ENCODE measurements around the gene IFNA7.
"Not testable (repeated sequence)": the region's sequence is repeated elsewhere in the genome, so short reads cannot be mapped to it uniquely, and the experiment has no call there.

Gene IFNA7

GRCh38 chr9:21202105-21202504 is at the start of gene IFNA7:
TSS of gene IFNA7 (minus strand) at chr9:21202205. CDS start at chr9:21202165, 40 bp downstream.
- H3K9me3 Mint-ChIP-seq; H3K4me1 Mint-ChIP-seq (ENCODE audit: low read depth); H3K4me3 Mint-ChIP-seq; H3K27ac Mint-ChIP-seq; H3K36me3 Mint-ChIP-seq (ENCODE audit: low read depth): not testable (repeated sequence)
- H3K27me3 Mint-ChIP-seq (ENCODE audit: low read depth): peaks cover 32% of the 10 kb centered on the region

DNA sequence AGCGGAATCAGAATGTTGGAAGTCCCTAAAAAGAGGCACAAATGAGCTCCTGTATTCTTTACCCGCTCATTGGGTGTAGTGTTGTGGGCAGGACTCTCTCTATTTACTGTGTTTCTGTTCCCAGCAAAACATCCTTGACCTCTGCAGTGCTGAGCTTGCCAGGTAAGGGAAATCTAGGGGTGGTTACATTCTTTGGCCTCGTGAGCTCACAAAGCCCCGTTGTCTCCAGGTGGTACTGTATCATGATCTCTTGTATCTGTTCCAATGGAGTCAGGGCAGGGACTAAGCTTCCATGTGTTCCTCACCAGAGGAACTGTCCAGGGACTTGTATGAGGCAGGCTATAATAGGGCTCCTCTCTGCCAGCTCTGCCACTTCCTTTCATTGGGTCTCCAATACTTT is 49.6 kb upstream of the IFNA7 start:
- H3K36me3 Mint-ChIP-seq (ENCODE audit: low read depth): no peaks in the 10 kb centered on the region
- H3K4me3 Mint-ChIP-seq: no peak overlapping the region
- H3K27me3 Mint-ChIP-seq (ENCODE audit: low read depth): peaks cover 48% of the 10 kb centered on the region
- H3K9me3 Mint-ChIP-seq: no peaks in the 10 kb centered on the region
- H3K27ac Mint-ChIP-seq: no peak overlapping the region
- peaks cover 4% of the 10 kb centered on the region for H3K4me1 Mint-ChIP-seq (ENCODE audit: low read depth)

DNA sequence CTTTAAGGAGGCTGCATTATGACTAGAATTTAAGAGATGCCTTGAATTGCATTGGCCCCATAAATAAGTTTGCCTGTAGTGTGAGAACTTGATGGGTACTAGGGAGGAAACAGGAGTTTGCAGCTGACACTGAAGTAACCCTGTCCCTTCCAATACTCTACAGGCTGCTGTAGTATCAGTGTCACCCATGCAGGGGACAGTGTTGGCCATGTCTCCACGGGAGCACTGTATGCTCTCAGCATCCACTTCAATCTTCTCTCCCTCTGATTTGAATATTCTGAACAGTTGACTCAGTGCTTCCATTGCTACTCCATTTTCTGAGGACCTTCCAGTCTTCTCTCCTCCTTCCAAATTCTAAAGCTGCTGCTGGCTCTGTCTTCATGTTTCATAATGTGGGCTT is 49.2 kb upstream of the IFNA7 start:
- no peak overlapping the region for H3K27ac Mint-ChIP-seq
- no peak overlapping the region for H3K4me3 Mint-ChIP-seq
- H3K4me1 Mint-ChIP-seq (ENCODE audit: low read depth): peaks cover 4% of the 10 kb centered on the region
- no peaks in the 10 kb centered on the region for H3K36me3 Mint-ChIP-seq (ENCODE audit: low read depth)
- H3K27me3 Mint-ChIP-seq (ENCODE audit: low read depth): peaks cover 44% of the 10 kb centered on the region
- no peaks in the 10 kb centered on the region for H3K9me3 Mint-ChIP-seq

- H3K27me3 Mint-ChIP-seq (ENCODE audit: low read depth): peaks cover 36% of the 10 kb centered on the region
- H3K27ac Mint-ChIP-seq: no peak overlapping the region
- H3K4me3 Mint-ChIP-seq: no peak overlapping the region
- peaks cover 3% of the 10 kb centered on the region for H3K4me1 Mint-ChIP-seq (ENCODE audit: low read depth)
- H3K9me3 Mint-ChIP-seq: no peaks in the 10 kb centered on the region
- no peaks in the 10 kb centered on the region for H3K36me3 Mint-ChIP-seq (ENCODE audit: low read depth)
Measured at GRCh38 chr9:21244836-21245235, 42.8 kb upstream of the IFNA7 start.

GRCh38 chr9:21239911-21240310 is 37.9 kb upstream of the IFNA7 start, which contains the start of gene IFNA14:
TSS of gene IFNA14 (minus strand) at chr9:21240005. CDS start at chr9:21239935, 70 bp downstream.
- Mint-ChIP-seq H3K9me3 (no peaks in the 10 kb centered on the region), H3K27ac (no peak within 1 kb of the TSS), H3K27me3 (ENCODE audit: low read depth) (peaks cover 59% of the 10 kb centered on the region), H3K4me1 (ENCODE audit: low read depth) (peaks cover 8% of the 10 kb centered on the region), H3K4me3 (no peak within 1 kb of the TSS), H3K36me3 (ENCODE audit: low read depth) (no peaks in the 10 kb centered on the region)

- not testable (repeated sequence) for H3K27ac Mint-ChIP-seq; H3K4me3 Mint-ChIP-seq; H3K36me3 Mint-ChIP-seq (ENCODE audit: low read depth); H3K9me3 Mint-ChIP-seq; H3K4me1 Mint-ChIP-seq (ENCODE audit: low read depth)
- peaks cover 42% of the 10 kb centered on the region for H3K27me3 Mint-ChIP-seq (ENCODE audit: low read depth)
Measured at GRCh38 chr9:21236360-21236714, 34.3 kb upstream of the IFNA7 start.

- H3K36me3 Mint-ChIP-seq (ENCODE audit: low read depth); H3K27ac Mint-ChIP-seq; H3K9me3 Mint-ChIP-seq; H3K4me1 Mint-ChIP-seq (ENCODE audit: low read depth); H3K4me3 Mint-ChIP-seq: not testable (repeated sequence)
- peaks cover 42% of the 10 kb centered on the region for H3K27me3 Mint-ChIP-seq (ENCODE audit: low read depth)
Measured at GRCh38 chr9:21235468-21236359, 33.7 kb upstream of the IFNA7 start.

GRCh38 chr9:21234153-21234687 is 32.2 kb upstream of the IFNA7 start:
- peaks cover 33% of the 10 kb centered on the region for H3K27me3 Mint-ChIP-seq (ENCODE audit: low read depth)
- peaks cover 5% of the 10 kb centered on the region for H3K4me1 Mint-ChIP-seq (ENCODE audit: low read depth)
- no peak overlapping the region for H3K4me3 Mint-ChIP-seq
- H3K9me3 Mint-ChIP-seq: no peaks in the 10 kb centered on the region
- no peak overlapping the region for H3K27ac Mint-ChIP-seq
- H3K36me3 Mint-ChIP-seq (ENCODE audit: low read depth): no peaks in the 10 kb centered on the region

DNA sequence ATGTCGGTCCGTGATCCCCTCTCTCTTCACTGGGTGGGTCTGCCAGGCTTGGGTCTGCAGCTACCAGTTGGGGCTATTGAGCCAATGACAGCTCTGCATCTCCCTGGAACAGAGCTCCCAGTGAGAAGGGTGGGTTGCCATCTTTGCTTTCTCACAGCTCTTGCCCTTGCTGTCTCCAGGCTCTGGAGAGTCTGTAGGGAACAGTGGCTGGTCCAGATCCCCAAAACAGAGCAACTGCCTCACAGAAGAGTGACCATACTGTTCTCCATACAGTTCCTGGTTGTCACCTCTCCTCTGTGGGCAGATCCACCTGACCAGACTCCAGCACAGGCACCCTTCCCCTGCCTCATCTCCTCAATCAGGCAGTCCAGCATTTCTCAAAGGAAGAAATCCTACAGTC is 31.3 kb upstream of the IFNA7 start:
- Mint-ChIP-seq H3K27me3 (ENCODE audit: low read depth) (peaks cover 28% of the 10 kb centered on the region), H3K9me3 (no peaks in the 10 kb centered on the region), H3K4me3 (no peak overlapping the region), H3K36me3 (ENCODE audit: low read depth) (no peaks in the 10 kb centered on the region), H3K27ac (no peak overlapping the region), H3K4me1 (ENCODE audit: low read depth) (peaks cover 5% of the 10 kb centered on the region)

DNA sequence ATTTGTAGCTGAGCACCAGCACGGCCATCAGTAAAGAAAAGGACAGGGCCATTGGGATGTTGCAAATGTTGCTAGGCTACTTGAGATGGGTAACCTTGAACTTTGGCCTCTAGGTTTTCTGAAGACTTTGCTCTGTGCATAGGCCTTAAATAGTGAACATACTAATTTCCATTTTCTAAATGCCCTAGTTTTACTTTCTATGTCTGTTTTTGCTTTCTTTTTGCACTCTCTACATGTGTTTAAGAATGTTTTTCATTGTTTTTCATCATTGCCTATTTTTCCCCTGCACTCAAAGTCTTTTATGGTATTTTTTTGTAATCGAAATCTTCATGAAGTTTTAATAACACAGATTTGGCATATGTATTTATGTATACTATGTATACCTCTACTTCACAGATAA is 26.1 kb upstream of the IFNA7 start, which contains the start of gene IFNA17:
TSS of gene IFNA17 (minus strand) at position 101 of the 400 bp plus-strand sequence. CDS start at position 52, 49 bp downstream.
- H3K27me3 Mint-ChIP-seq (ENCODE audit: low read depth): peaks cover 17% of the 10 kb centered on the region
- H3K4me1 Mint-ChIP-seq (ENCODE audit: low read depth): no peaks in the 10 kb centered on the region
- no peak within 1 kb of the TSS for H3K27ac Mint-ChIP-seq
- H3K4me3 Mint-ChIP-seq: no peak within 1 kb of the TSS
- no peaks in the 10 kb centered on the region for H3K9me3 Mint-ChIP-seq
- H3K36me3 Mint-ChIP-seq (ENCODE audit: low read depth): no peaks in the 10 kb centered on the region

DNA sequence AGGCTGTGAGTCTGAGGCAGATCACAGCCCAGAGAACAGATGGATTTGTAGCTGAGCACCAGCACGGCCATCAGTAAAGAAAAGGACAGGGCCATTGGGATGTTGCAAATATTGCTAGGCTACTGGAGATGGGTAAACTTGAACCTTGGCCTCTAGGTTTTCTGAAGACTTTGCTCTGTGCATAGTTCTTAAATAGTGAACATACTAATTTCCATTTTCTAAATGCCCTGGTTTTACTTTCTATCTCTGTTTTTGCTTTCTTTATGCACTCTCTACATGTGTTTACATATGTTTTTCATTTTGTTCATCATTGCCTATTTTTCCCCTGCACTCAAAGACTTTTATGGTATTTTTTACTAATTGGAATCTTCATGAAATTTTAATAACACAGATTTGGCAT is 15.2 kb upstream of the IFNA7 start, which contains the start of gene IFNA16:
TSS of gene IFNA16 (minus strand) at position 101 of the 400 bp plus-strand sequence. CDS start at position 95, 6 bp downstream.
- H3K27me3 Mint-ChIP-seq (ENCODE audit: low read depth): peaks cover 39% of the 10 kb centered on the region
- not testable (repeated sequence) for H3K9me3 Mint-ChIP-seq; H3K27ac Mint-ChIP-seq; H3K4me3 Mint-ChIP-seq; H3K36me3 Mint-ChIP-seq (ENCODE audit: low read depth); H3K4me1 Mint-ChIP-seq (ENCODE audit: low read depth)

DNA sequence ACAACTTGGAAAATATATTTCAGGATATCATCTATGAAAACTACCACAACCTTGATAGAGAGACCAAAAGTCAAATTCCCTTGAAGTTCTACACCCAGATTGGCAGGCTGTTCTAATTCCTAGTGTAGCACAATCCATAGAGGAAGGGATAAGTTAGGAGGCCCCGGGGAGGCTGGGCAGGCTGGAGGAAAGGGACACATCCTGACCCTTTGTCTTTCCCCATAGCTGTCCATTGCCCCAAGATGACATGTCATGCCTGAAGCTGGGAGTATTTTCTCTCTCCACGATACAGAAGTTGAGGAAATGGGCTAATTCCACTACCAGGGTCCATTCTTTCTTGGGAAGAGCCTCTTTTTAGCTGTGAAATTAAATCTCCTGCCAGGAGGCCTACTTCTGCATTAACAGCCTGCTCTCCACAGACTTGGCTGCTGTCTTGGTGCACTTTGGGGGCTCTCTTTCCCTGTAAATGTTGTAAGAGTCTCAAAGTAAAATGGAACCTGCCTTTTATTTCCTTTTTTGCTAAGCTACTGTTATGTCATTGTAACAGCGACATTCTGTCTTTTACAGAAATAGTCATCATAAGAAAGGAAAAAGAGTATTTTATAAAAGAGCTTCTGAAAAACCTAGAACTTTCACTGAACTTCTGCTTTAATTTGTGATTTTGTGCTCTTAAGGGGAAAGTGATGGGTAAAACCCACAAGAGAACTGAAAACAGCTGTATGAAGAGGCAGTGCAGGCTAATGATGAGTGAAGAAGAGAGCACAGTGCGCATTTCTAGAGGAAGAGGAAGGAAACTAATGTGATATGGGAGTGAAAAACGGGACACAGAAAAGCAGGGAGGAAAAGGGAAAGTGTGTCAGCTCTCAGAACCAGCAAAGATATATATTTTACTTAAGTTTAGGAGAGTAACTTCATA is 11.7 kb upstream of the IFNA7 start:
- H3K4me3 Mint-ChIP-seq; H3K4me1 Mint-ChIP-seq (ENCODE audit: low read depth); H3K27ac Mint-ChIP-seq; H3K36me3 Mint-ChIP-seq (ENCODE audit: low read depth); H3K9me3 Mint-ChIP-seq: not testable (repeated sequence)
- peaks cover 14% of the 10 kb centered on the region for H3K27me3 Mint-ChIP-seq (ENCODE audit: low read depth)

- H3K4me1 Mint-ChIP-seq (ENCODE audit: low read depth); H3K27ac Mint-ChIP-seq; H3K9me3 Mint-ChIP-seq; H3K36me3 Mint-ChIP-seq (ENCODE audit: low read depth); H3K4me3 Mint-ChIP-seq: not testable (repeated sequence)
- peaks cover 11% of the 10 kb centered on the region for H3K27me3 Mint-ChIP-seq (ENCODE audit: low read depth)
Measured at GRCh38 chr9:21212160-21212559, 10.2 kb upstream of the IFNA7 start.

GRCh38 chr9:21210782-21211181 is 8.8 kb upstream of the IFNA7 start:
- H3K27me3 Mint-ChIP-seq (ENCODE audit: low read depth): peaks cover 11% of the 10 kb centered on the region
- not testable (repeated sequence) for H3K9me3 Mint-ChIP-seq; H3K4me1 Mint-ChIP-seq (ENCODE audit: low read depth); H3K4me3 Mint-ChIP-seq; H3K36me3 Mint-ChIP-seq (ENCODE audit: low read depth); H3K27ac Mint-ChIP-seq

Data from T-helper 1 cell treated with Interleukin-12 subunit alpha and Interleukin-12 subunit beta and Interleukin-4 antibody, amounts not matched to agents 30 μg/mL and 1 μg/mL, for 36 hours (primary cell).